ENCODE data around the gene HIPK2. TPM values are rescaled to one million over a fixed set of nuclear protein-coding genes. Genes with fewer than 3 reads are reported as not detected.
"Not testable (repeated sequence)": the region's sequence is repeated elsewhere in the genome, so short reads cannot be mapped to it uniquely, and the experiment has no call there.

HIPK2 gene
- total RNA-seq, 1 donor from 2014 or later, result 45.1 TPM

DNA sequence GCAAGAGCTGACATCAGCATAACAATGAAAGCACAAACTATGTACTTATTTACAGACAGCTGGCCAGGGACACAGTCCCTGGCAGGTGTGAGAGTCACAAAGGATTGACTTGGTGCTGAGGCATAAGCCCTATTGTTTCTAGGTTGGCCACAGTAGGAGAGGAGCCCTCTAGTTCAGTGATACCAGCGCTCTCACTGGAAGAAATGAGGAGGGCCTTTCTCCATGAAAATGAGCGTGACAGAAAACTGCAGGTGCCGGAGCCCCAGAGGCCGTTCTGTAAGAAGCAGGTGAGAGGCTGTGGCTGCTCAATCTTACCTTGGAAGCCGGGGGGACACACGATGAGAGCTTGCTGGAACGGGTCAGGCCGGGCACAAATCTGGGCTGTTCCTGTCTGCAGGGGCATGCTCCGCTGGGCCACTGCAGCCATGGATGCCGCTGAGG, 163.8 kb downstream of the HIPK2 start:
- DNase-seq (ENCODE audit: low read depth), result no peak
- TF ChIP-seq, protein P1, sequence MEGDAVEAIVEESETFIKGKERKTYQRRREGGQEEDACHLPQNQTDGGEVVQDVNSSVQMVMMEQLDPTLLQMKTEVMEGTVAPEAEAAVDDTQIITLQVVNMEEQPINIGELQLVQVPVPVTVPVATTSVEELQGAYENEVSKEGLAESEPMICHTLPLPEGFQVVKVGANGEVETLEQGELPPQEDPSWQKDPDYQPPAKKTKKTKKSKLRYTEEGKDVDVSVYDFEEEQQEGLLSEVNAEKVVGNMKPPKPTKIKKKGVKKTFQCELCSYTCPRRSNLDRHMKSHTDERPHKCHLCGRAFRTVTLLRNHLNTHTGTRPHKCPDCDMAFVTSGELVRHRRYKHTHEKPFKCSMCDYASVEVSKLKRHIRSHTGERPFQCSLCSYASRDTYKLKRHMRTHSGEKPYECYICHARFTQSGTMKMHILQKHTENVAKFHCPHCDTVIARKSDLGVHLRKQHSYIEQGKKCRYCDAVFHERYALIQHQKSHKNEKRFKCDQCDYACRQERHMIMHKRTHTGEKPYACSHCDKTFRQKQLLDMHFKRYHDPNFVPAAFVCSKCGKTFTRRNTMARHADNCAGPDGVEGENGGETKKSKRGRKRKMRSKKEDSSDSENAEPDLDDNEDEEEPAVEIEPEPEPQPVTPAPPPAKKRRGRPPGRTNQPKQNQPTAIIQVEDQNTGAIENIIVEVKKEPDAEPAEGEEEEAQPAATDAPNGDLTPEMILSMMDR (conservative IDR thresholded peaks at IDR 0.05; ENCODE audit: low read depth, low read length), result no peak
- H3K4me3 ChIP-seq (ENCODE audit: low read depth, low read length), result no peak overlapping the region

DNA sequence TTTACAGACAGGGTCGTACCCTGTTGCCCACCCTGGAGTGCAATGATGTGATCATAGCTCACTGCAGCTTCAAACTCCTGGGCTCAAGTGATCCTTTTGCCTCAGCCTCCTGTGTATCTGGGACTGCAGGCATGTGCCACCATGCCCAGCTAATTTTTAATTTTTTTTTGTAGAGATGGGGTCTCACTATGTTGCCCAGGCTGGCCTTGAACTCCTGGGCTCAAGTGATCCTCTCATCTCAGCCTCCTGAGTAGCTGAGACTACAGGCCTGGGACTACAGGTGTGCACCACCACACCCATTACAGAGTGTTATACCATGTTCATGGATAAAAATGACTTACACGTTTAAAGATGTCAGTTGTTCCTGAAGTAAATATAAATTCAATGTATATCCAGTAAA, 166.2 kb downstream of the HIPK2 start:
- DNase-seq (ENCODE audit: low read depth), result not testable (repeated sequence)

DNA sequence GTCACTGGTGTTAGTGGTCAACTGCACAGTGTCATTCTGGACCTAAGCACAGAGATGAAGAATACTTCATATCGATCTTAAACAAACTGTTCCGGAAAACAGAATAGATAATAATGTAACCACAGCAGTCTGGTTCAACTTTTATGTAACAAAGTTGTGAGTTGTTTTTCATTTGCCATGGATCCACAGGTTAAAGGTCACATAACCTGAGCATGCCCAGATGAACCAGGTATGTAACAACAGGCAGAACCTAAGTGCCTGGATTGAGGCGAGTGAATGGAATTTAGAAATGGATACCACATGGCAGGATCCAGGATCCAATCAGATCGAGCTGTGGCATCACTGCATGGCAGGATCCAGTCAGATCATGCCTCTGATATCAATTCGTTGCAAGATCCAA, 167.2 kb downstream of the HIPK2 start:
- no peak overlapping the region for H3K4me3 ChIP-seq (ENCODE audit: low read depth, low read length)
- TF ChIP-seq, protein P1 (conservative IDR thresholded peaks at IDR 0.05; ENCODE audit: low read depth, low read length), result no peak
- DNase-seq (ENCODE audit: low read depth), result no peak

More for the DNA sequence above, 166.2 kb downstream of the HIPK2 start:
- H3K4me3 ChIP-seq (ENCODE audit: low read depth, low read length), result not testable (repeated sequence)

DNA sequence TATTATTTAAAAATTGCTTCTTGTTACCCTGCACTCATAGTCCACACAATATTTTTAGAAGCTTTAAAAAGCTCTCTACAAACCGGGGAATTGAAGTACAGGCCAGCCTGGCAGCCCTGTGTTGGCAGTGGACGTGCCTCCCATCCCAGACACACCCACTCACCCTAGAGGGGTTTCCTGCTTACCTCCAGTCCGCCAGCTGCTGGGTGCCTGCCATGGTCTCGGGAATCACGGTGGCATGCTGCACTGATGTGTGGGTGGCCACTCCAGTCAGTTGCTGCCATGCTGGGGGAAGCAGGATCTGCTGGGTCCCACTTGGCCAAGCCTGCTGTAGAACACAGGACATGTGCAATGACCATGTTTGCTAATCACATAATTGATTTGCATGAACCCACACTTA, 173.9 kb downstream of the HIPK2 start:
- no peak overlapping the region for H3K4me3 ChIP-seq (ENCODE audit: low read depth, low read length)
- DNase-seq (ENCODE audit: low read depth), result no peak
- TF ChIP-seq, protein P1 (conservative IDR thresholded peaks at IDR 0.05; ENCODE audit: low read depth, low read length), result no peak

DNA sequence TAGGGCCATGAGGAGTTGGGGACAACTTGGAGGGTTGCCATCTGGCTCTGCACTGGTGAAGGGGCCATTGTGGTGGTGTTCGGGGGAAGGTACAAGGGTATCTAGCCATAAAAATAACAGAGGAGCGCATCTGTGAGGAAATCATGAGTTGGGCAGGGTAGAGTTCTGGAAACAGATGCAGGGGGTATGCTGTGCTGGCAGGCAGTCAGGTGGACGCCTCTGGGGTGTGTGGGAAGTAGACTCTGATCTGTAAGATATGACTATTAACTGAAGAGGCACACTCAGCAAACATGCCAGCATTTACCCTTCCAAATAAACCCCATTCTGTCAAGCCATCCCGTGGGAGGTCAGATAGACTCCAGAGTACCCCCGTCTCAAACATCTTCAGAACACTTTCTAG, 174.5 kb downstream of the HIPK2 start:
- H3K4me3 ChIP-seq (ENCODE audit: low read depth, low read length), result no peak overlapping the region
- TF ChIP-seq, protein P1 (conservative IDR thresholded peaks at IDR 0.05; ENCODE audit: low read depth, low read length), result no peak
- no peak for DNase-seq (ENCODE audit: low read depth)

DNA sequence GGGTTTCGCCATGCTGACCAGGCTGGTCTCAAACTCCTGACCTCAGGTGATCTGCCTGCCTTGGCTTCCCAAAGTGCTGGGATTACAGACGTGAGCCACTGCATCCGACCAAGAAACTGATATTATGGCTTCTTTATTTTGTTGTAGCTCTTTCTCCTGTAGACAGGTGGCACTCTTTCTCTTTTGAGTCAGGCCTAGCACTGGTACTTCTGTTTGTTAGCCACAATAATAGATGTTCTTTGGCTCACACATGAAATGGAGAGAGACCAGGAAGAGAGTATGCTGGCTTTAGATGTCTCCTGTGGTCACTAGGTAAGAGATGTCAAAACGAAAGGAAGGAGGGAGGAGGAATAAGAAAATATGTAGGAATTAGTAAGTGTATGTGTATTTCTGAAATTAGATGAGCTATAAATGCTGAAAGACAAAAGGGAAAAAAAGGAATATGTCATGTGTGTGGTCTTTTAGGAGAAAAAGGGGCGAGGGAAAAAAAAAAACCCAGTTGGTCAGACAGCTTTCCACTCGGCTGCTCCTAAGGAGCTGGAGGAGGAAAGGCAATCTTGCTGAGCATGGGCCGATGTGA, 175.6 kb downstream of the HIPK2 start:
- H3K4me3 ChIP-seq (ENCODE audit: low read depth, low read length), result no peak overlapping the region
- TF ChIP-seq, protein P1 (conservative IDR thresholded peaks at IDR 0.05; ENCODE audit: low read depth, low read length), result peak; percentile 64
- DNase-seq (ENCODE audit: low read depth), result no peak

DNA sequence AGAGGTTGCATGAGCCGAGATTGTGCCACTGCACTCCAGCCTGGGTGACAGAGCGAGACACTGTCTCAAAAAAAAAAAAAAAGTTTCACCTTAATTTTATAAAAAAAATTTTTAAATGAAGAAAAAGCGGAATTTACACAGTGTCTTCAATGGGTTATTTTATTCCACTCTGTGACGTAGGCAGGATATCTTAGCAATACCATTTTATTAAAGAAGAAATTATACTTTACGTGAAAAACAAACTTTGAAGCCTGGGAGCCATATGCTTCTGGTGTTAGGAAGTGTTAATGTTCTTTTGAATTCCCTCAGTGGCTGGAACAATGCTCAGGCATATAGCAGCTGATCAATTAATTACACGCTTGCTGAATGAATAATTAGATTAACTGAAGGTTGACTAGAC, 176.6 kb downstream of the HIPK2 start:
- DNase-seq (ENCODE audit: low read depth), result no peak
- no peak overlapping the region for H3K4me3 ChIP-seq (ENCODE audit: low read depth, low read length)
- TF ChIP-seq, protein P1 (conservative IDR thresholded peaks at IDR 0.05; ENCODE audit: low read depth, low read length), result no peak

Measured in epithelial cell of proximal tubule (primary cell).